T-helper 2 cell treated with Interferon-gamma antibody and Interleukin-4, amounts not matched to agents 5 μg/mL and 100 μg/mL, for 36 hours (primary cell): Measurements from ENCODE around the gene COX10.

Experiments
- DNase-seq: peaks from one replicate; pipeline ENCODE4 v3.0.0; 2021; ENCODE audit warnings: low spot score
- H3K27ac Mint-ChIP-seq: one replicate; pipeline ENCODE4 v1.8.0; 2021; ENCODE audit warnings: mild to moderate bottlenecking, mixed read lengths
- H3K27me3 Mint-ChIP-seq: one replicate; pipeline ENCODE4 v1.8.0; 2021; ENCODE audit warnings: low read depth, mixed read lengths
- H3K36me3 Mint-ChIP-seq: one replicate; pipeline ENCODE4 v1.8.0; 2021; ENCODE audit warnings: low read depth, mixed read lengths
- H3K4me1 Mint-ChIP-seq: one replicate; pipeline ENCODE4 v1.8.0; 2021; ENCODE audit warnings: low read depth, mixed read lengths
- H3K4me3 Mint-ChIP-seq: one replicate; pipeline ENCODE4 v1.8.0; 2022; ENCODE audit warnings: mild to moderate bottlenecking, moderate library complexity, mixed read lengths
- H3K9me3 Mint-ChIP-seq: one replicate; pipeline ENCODE4 v1.8.0; 2021; ENCODE audit warnings: mixed read lengths

COX10 gene

GRCh38 chr17:14086189-14086588 is 16.9 kb downstream of the COX10 start:
- Mint-ChIP-seq H3K9me3 (no peaks in the 10 kb centered on the region), H3K4me3 (no peak overlapping the region), H3K4me1 (peaks cover 43% of the 10 kb centered on the region), H3K36me3 (peaks cover 36% of the 10 kb centered on the region), H3K27ac (no peak overlapping the region), H3K27me3 (no peaks in the 10 kb centered on the region)
- no peak for DNase-seq

- H3K4me1 Mint-ChIP-seq = peaks cover 56% of the 10 kb centered on the region
- peaks cover 27% of the 10 kb centered on the region for H3K36me3 Mint-ChIP-seq
- H3K4me3 Mint-ChIP-seq = no peak overlapping the region
- DNase-seq = no peak
- H3K27ac Mint-ChIP-seq = no peak overlapping the region
- H3K9me3 Mint-ChIP-seq = no peaks in the 10 kb centered on the region
- no peaks in the 10 kb centered on the region for H3K27me3 Mint-ChIP-seq
Observed at GRCh38 chr17:14089179-14089578, 19.9 kb downstream of the COX10 start.

- no peaks in the 10 kb centered on the region for H3K27me3 Mint-ChIP-seq
- H3K36me3 Mint-ChIP-seq = peaks cover 33% of the 10 kb centered on the region
- no peak for DNase-seq
- H3K9me3 Mint-ChIP-seq = no peaks in the 10 kb centered on the region
- H3K4me1 Mint-ChIP-seq = peaks cover 62% of the 10 kb centered on the region
- H3K4me3 Mint-ChIP-seq = peak overlapping the region; percentile 22
- H3K27ac Mint-ChIP-seq = no peak overlapping the region
Observed at GRCh38 chr17:14091367-14091766, 22.1 kb downstream of the COX10 start.

GRCh38 chr17:14092808-14093207 is 23.5 kb downstream of the COX10 start:
- peaks cover 55% of the 10 kb centered on the region for H3K4me1 Mint-ChIP-seq

GRCh38 chr17:14094676-14095601 is 25.6 kb downstream of the COX10 start:
- Mint-ChIP-seq H3K9me3 (no peaks in the 10 kb centered on the region), H3K4me3 (no peak overlapping the region), H3K36me3 (peaks cover 17% of the 10 kb centered on the region), H3K4me1 (peaks cover 36% of the 10 kb centered on the region), H3K27me3 (no peaks in the 10 kb centered on the region), H3K27ac (no peak overlapping the region)
- no peak for DNase-seq

More at GRCh38 chr17:14092808-14093207, 23.5 kb downstream of the COX10 start:
- Mint-ChIP-seq H3K27ac (no peak overlapping the region), H3K4me3 (peak overlapping the region; percentile 23), H3K27me3 (no peaks in the 10 kb centered on the region), H3K36me3 (peaks cover 28% of the 10 kb centered on the region), H3K9me3 (no peaks in the 10 kb centered on the region)
- DNase-seq = no peak

GRCh38 chr17:14095631-14096030 is 26.3 kb downstream of the COX10 start:
- Mint-ChIP-seq H3K9me3 (no peaks in the 10 kb centered on the region), H3K27me3 (no peaks in the 10 kb centered on the region), H3K4me1 (peaks cover 32% of the 10 kb centered on the region), H3K36me3 (peaks cover 17% of the 10 kb centered on the region), H3K27ac (no peak overlapping the region), H3K4me3 (no peak overlapping the region)
- DNase-seq = no peak

- H3K36me3 Mint-ChIP-seq = peaks cover 26% of the 10 kb centered on the region
- no peaks in the 10 kb centered on the region for H3K27me3 Mint-ChIP-seq
- no peaks in the 10 kb centered on the region for H3K9me3 Mint-ChIP-seq
- H3K4me1 Mint-ChIP-seq = peaks cover 13% of the 10 kb centered on the region
- no peak overlapping the region for H3K27ac Mint-ChIP-seq
- H3K4me3 Mint-ChIP-seq = no peak overlapping the region
- no peak for DNase-seq
Observed at GRCh38 chr17:14098246-14098645, 28.9 kb downstream of the COX10 start.

- no peak overlapping the region for H3K27ac Mint-ChIP-seq
- H3K36me3 Mint-ChIP-seq = peaks cover 20% of the 10 kb centered on the region
- H3K27me3 Mint-ChIP-seq = no peaks in the 10 kb centered on the region
Observed at GRCh38 chr17:14101976-14102375, 32.7 kb downstream of the COX10 start.

GRCh38 chr17:14103836-14104235 is 34.5 kb downstream of the COX10 start:
- no peaks in the 10 kb centered on the region for H3K9me3 Mint-ChIP-seq
- peaks cover 32% of the 10 kb centered on the region for H3K36me3 Mint-ChIP-seq
- no peak overlapping the region for H3K4me3 Mint-ChIP-seq
- H3K27me3 Mint-ChIP-seq = no peaks in the 10 kb centered on the region
- DNase-seq = no peak
- H3K4me1 Mint-ChIP-seq = peaks cover 21% of the 10 kb centered on the region
- H3K27ac Mint-ChIP-seq = no peak overlapping the region

More at GRCh38 chr17:14101976-14102375, 32.7 kb downstream of the COX10 start:
- DNase-seq = no peak
- Mint-ChIP-seq H3K9me3 (no peaks in the 10 kb centered on the region), H3K4me1 (peaks cover 5% of the 10 kb centered on the region), H3K4me3 (no peak overlapping the region)

GRCh38 chr17:14104734-14105133 is 35.4 kb downstream of the COX10 start:
- no peak for DNase-seq
- no peak overlapping the region for H3K27ac Mint-ChIP-seq
- H3K27me3 Mint-ChIP-seq = no peaks in the 10 kb centered on the region
- no peak overlapping the region for H3K4me3 Mint-ChIP-seq
- no peaks in the 10 kb centered on the region for H3K9me3 Mint-ChIP-seq
- H3K4me1 Mint-ChIP-seq = peaks cover 23% of the 10 kb centered on the region
- H3K36me3 Mint-ChIP-seq = peaks cover 35% of the 10 kb centered on the region

- no peaks in the 10 kb centered on the region for H3K9me3 Mint-ChIP-seq
- no peak overlapping the region for H3K4me3 Mint-ChIP-seq
- H3K36me3 Mint-ChIP-seq = peaks cover 42% of the 10 kb centered on the region
- H3K4me1 Mint-ChIP-seq = peaks cover 40% of the 10 kb centered on the region
- no peaks in the 10 kb centered on the region for H3K27me3 Mint-ChIP-seq
- DNase-seq = no peak
- H3K27ac Mint-ChIP-seq = no peak overlapping the region
Observed at GRCh38 chr17:14107889-14108288, 38.6 kb downstream of the COX10 start.

GRCh38 chr17:14112407-14112806 is 43.1 kb downstream of the COX10 start:
- H3K4me3 Mint-ChIP-seq = no peak overlapping the region
- DNase-seq = no peak
- peaks cover 12% of the 10 kb centered on the region for H3K9me3 Mint-ChIP-seq
- peaks cover 55% of the 10 kb centered on the region for H3K36me3 Mint-ChIP-seq
- peaks cover 69% of the 10 kb centered on the region for H3K4me1 Mint-ChIP-seq
- no peaks in the 10 kb centered on the region for H3K27me3 Mint-ChIP-seq
- no peak overlapping the region for H3K27ac Mint-ChIP-seq

GRCh38 chr17:14113137-14113536 is 43.8 kb downstream of the COX10 start:
- no peak for DNase-seq
- peaks cover 12% of the 10 kb centered on the region for H3K9me3 Mint-ChIP-seq
- peak overlapping the region; percentile 27 for H3K27ac Mint-ChIP-seq
- H3K4me1 Mint-ChIP-seq = peaks cover 69% of the 10 kb centered on the region
- no peak overlapping the region for H3K4me3 Mint-ChIP-seq
- peaks cover 49% of the 10 kb centered on the region for H3K36me3 Mint-ChIP-seq
- H3K27me3 Mint-ChIP-seq = no peaks in the 10 kb centered on the region

GRCh38 chr17:14116263-14117024 is 47.1 kb downstream of the COX10 start:
- peak overlapping the region; percentile 78 for H3K27ac Mint-ChIP-seq

More at GRCh38 chr17:14116263-14117024, 47.1 kb downstream of the COX10 start:
- Mint-ChIP-seq H3K36me3 (peaks cover 45% of the 10 kb centered on the region), H3K4me3 (peak overlapping the region; percentile 30), H3K9me3 (peaks cover 17% of the 10 kb centered on the region), H3K4me1 (peaks cover 79% of the 10 kb centered on the region), H3K27me3 (no peaks in the 10 kb centered on the region)
- no peak for DNase-seq
